NCI-H2029 (cell line): ENCODE measurements around the gene HDHD3.

Experiments
- DNase-seq: peaks from one replicate; lab custom pipeline; 2025; lab: John Stamatoyannopoulos, UW

Gene HDHD3

GRCh38 chr9:113328045-113328782 is 48.6 kb downstream of the HDHD3 start:
- DNase-seq: no peak

DNA sequence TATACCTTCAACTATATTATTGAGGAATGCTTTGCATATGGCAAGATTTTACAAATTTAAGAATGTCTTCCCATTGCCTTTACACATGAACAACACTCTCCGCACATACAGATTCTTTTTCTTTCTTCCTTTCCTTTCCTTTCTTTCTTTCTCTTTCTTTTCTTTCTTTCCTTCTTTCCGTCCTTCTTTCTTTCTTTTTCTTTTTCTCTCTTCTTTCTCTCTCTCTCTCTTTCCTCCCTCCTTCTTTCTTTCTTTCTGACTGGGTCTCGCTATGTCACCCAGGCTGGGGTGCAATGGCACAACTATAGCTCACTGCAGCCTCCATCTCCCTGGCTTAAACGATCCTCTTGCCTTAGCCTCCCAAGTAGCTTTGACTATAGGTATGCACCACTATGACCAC is 50.6 kb downstream of the HDHD3 start:
- no peak for DNase-seq
